Measurements from ENCODE around the gene TMIE. TPM values are rescaled to one million over a fixed set of nuclear protein-coding genes. Genes with fewer than 3 reads are reported as not detected.

Gene TMIE
- total and polyA plus RNA-seq, 5 experiments from 2014 or later, result 0.29 to 2.2 (median 1.4) TPM

GRCh38 chr3:46672349-46672695 lies 28.9 kb upstream of the TMIE start:
- Mint-ChIP-seq H3K36me3 (no peaks in the 10 kb centered on the region), H3K9me3 (no peaks in the 10 kb centered on the region), H3K4me1 (no peaks in the 10 kb centered on the region), H3K27ac (peak overlapping the region in 1 of 10 donors; percentile 48), H3K27me3 (no peaks in the 10 kb centered on the region), H3K4me3 (no peak overlapping the region)
- DNase-seq, result no peak
- POLR2A ChIA-PET, result no interaction called here
- no peak for ATAC-seq

GRCh38 chr3:46673151-46674030 lies 27.8 kb upstream of the TMIE start:
- H3K9me3 Mint-ChIP-seq, result no peaks in the 10 kb centered on the region
- H3K4me3 Mint-ChIP-seq, result no peak overlapping the region
- H3K4me1 Mint-ChIP-seq, result no peaks in the 10 kb centered on the region
- POLR2A ChIA-PET, result no interaction called here
- DNase-seq (no peak), ATAC-seq (no peak)
- no peaks in the 10 kb centered on the region for H3K27me3 Mint-ChIP-seq
- H3K36me3 Mint-ChIP-seq, result no peaks in the 10 kb centered on the region
- H3K27ac Mint-ChIP-seq, result peak overlapping the region in 1 of 10 donors; percentile 73

- no peak overlapping the region for H3K4me3 Mint-ChIP-seq
- POLR2A ChIA-PET, result no interaction called here
- H3K36me3 Mint-ChIP-seq, result no peaks in the 10 kb centered on the region
- H3K27ac Mint-ChIP-seq, result no peak overlapping the region
- H3K9me3 Mint-ChIP-seq, result no peaks in the 10 kb centered on the region
- no peaks in the 10 kb centered on the region for H3K27me3 Mint-ChIP-seq
- ATAC-seq (no peak), DNase-seq (no peak)
- H3K4me1 Mint-ChIP-seq, result no peaks in the 10 kb centered on the region
Observed at GRCh38 chr3:46674031-46674845, 27.0 kb upstream of the TMIE start.

GRCh38 chr3:46675426-46675825 lies 25.8 kb upstream of the TMIE start:
- Mint-ChIP-seq H3K9me3 (no peaks in the 10 kb centered on the region), H3K36me3 (no peaks in the 10 kb centered on the region), H3K27ac (no peak overlapping the region), H3K4me3 (no peak overlapping the region), H3K27me3 (no peaks in the 10 kb centered on the region), H3K4me1 (no peaks in the 10 kb centered on the region)
- POLR2A ChIA-PET, result no interaction called here
- DNase-seq (no peak), ATAC-seq (no peak)

GRCh38 chr3:46675843-46676567 lies 25.2 kb upstream of the TMIE start:
- Mint-ChIP-seq H3K36me3 (no peaks in the 10 kb centered on the region), H3K4me1 (no peaks in the 10 kb centered on the region), H3K27me3 (no peaks in the 10 kb centered on the region), H3K4me3 (no peak overlapping the region), H3K9me3 (no peaks in the 10 kb centered on the region), H3K27ac (no peak overlapping the region)
- no peak for ATAC-seq
- POLR2A ChIA-PET, result no interaction called here
- no peak for DNase-seq

GRCh38 chr3:46676601-46677410 lies 24.4 kb upstream of the TMIE start:
- no peak overlapping the region for H3K27ac Mint-ChIP-seq
- ATAC-seq (no peak), DNase-seq (no peak)
- no peaks in the 10 kb centered on the region for H3K4me1 Mint-ChIP-seq
- H3K4me3 Mint-ChIP-seq, result no peak overlapping the region
- H3K36me3 Mint-ChIP-seq, result no peaks in the 10 kb centered on the region
- POLR2A ChIA-PET, result no interaction called here
- H3K9me3 Mint-ChIP-seq, result no peaks in the 10 kb centered on the region
- H3K27me3 Mint-ChIP-seq, result no peaks in the 10 kb centered on the region

GRCh38 chr3:46677411-46677726 lies 23.8 kb upstream of the TMIE start:
- no peaks in the 10 kb centered on the region for H3K9me3 Mint-ChIP-seq
- no peaks in the 10 kb centered on the region for H3K36me3 Mint-ChIP-seq
- no peak for ATAC-seq
- no peaks in the 10 kb centered on the region for H3K4me1 Mint-ChIP-seq
- POLR2A ChIA-PET, result no interaction called here
- no peak overlapping the region for H3K27ac Mint-ChIP-seq
- no peaks in the 10 kb centered on the region for H3K27me3 Mint-ChIP-seq
- H3K4me3 Mint-ChIP-seq, result no peak overlapping the region
- no peak for DNase-seq

GRCh38 chr3:46678280-46678679 lies 22.9 kb upstream of the TMIE start:
- Mint-ChIP-seq H3K4me3 (no peak overlapping the region), H3K9me3 (no peaks in the 10 kb centered on the region), H3K36me3 (no peaks in the 10 kb centered on the region), H3K4me1 (no peaks in the 10 kb centered on the region), H3K27me3 (no peaks in the 10 kb centered on the region), H3K27ac (no peak overlapping the region)
- no peak for DNase-seq
- POLR2A ChIA-PET, result no interaction called here
- ATAC-seq, result no peak

GRCh38 chr3:46679681-46680080 lies 21.5 kb upstream of the TMIE start:
- H3K4me1 Mint-ChIP-seq, result no peaks in the 10 kb centered on the region
- H3K27ac Mint-ChIP-seq, result peak overlapping the region in 1 of 10 donors; percentile 54
- POLR2A ChIA-PET, result no interaction called here
- H3K9me3 Mint-ChIP-seq, result no peaks in the 10 kb centered on the region
- H3K4me3 Mint-ChIP-seq, result no peak overlapping the region
- no peak for DNase-seq
- H3K27me3 Mint-ChIP-seq, result no peaks in the 10 kb centered on the region
- no peak for ATAC-seq
- H3K36me3 Mint-ChIP-seq, result no peaks in the 10 kb centered on the region

GRCh38 chr3:46680298-46680826 lies 20.8 kb upstream of the TMIE start:
- H3K27ac Mint-ChIP-seq, result no peak overlapping the region
- POLR2A ChIA-PET, result no interaction called here
- no peak for ATAC-seq
- no peak overlapping the region for H3K4me3 Mint-ChIP-seq
- no peaks in the 10 kb centered on the region for H3K4me1 Mint-ChIP-seq
- no peaks in the 10 kb centered on the region for H3K27me3 Mint-ChIP-seq
- no peak for DNase-seq
- H3K9me3 Mint-ChIP-seq, result no peaks in the 10 kb centered on the region
- peaks cover 0 to 4% (median 0%) of the 10 kb centered on the region in 3 donors for H3K36me3 Mint-ChIP-seq

GRCh38 chr3:46681387-46681786 lies 19.8 kb upstream of the TMIE start:
- ATAC-seq (no peak), DNase-seq (no peak)
- Mint-ChIP-seq H3K9me3 (no peaks in the 10 kb centered on the region), H3K4me3 (no peak overlapping the region), H3K27ac (no peak overlapping the region), H3K27me3 (no peaks in the 10 kb centered on the region), H3K4me1 (no peaks in the 10 kb centered on the region), H3K36me3 (peaks cover 0 to 4% (median 0%) of the 10 kb centered on the region in 3 donors)
- POLR2A ChIA-PET, result no interaction called here

- no peak for ATAC-seq
- Mint-ChIP-seq H3K36me3 (peaks cover 0 to 4% (median 0%) of the 10 kb centered on the region in 3 donors), H3K4me3 (no peak overlapping the region), H3K9me3 (no peaks in the 10 kb centered on the region), H3K27me3 (no peaks in the 10 kb centered on the region), H3K4me1 (no peaks in the 10 kb centered on the region), H3K27ac (peak overlapping the region in 4 of 10 donors; percentile 6 to 73 (median 42))
- DNase-seq, result no peak
- POLR2A ChIA-PET, result no interaction called here
Observed at GRCh38 chr3:46681856-46682540, 19.2 kb upstream of the TMIE start.
